Stimulated activated CD4-positive, alpha-beta T cell treated with anti-CD3 and anti-CD28 coated beads, Interleukin-4, amount 100 ng/mL, for 1 hour (primary cell): ENCODE data around the gene ACP3.
"Not testable (repeated sequence)": the region's sequence is repeated elsewhere in the genome, so short reads cannot be mapped to it uniquely, and the experiment has no call there.

Experiments
- DNase-seq: peaks from one replicate; pipeline ENCODE4 v3.0.0-alpha.2; 2020

Gene ACP3

GRCh38 chr3:132368515-132368914 is 51.3 kb downstream of the ACP3 start:
- no peak for DNase-seq

GRCh38 chr3:132368962-132369361 is 51.8 kb downstream of the ACP3 start:
- DNase-seq, result no peak

GRCh38 chr3:132376945-132377354 is 59.7 kb downstream of the ACP3 start:
- DNase-seq, result not testable (repeated sequence)

GRCh38 chr3:132378048-132378762 is 61.0 kb downstream of the ACP3 start:
- DNase-seq, result no peak

- DNase-seq, result no peak
Observed at GRCh38 chr3:132378846-132379245, 61.6 kb downstream of the ACP3 start.

- no peak for DNase-seq
Observed at GRCh38 chr3:132380920-132381319, 63.7 kb downstream of the ACP3 start.

- no peak for DNase-seq
Observed at GRCh38 chr3:132381348-132381944, 64.2 kb downstream of the ACP3 start.

GRCh38 chr3:132382267-132382666 is 65.1 kb downstream of the ACP3 start:
- no peak for DNase-seq

GRCh38 chr3:132382688-132383194 is 65.5 kb downstream of the ACP3 start:
- DNase-seq, result no peak

- no peak for DNase-seq
Observed at GRCh38 chr3:132386259-132386658, 69.1 kb downstream of the ACP3 start.

GRCh38 chr3:132392675-132393074 is 75.5 kb downstream of the ACP3 start:
- not testable (repeated sequence) for DNase-seq

GRCh38 chr3:132394320-132394719 is 77.1 kb downstream of the ACP3 start:
- DNase-seq, result no peak

GRCh38 chr3:132395126-132395525 is 77.9 kb downstream of the ACP3 start:
- DNase-seq, result no peak

GRCh38 chr3:132396255-132396654 is 79.0 kb downstream of the ACP3 start:
- no peak for DNase-seq

- DNase-seq, result not testable (repeated sequence)
Observed at GRCh38 chr3:132396776-132397175, 79.6 kb downstream of the ACP3 start.

- no peak for DNase-seq
Observed at GRCh38 chr3:132399054-132399929, 82.1 kb downstream of the ACP3 start.

- no peak for DNase-seq
Observed at GRCh38 chr3:132401255-132401654, 84.0 kb downstream of the ACP3 start.

- no peak for DNase-seq
Observed at GRCh38 chr3:132404276-132404675, 87.1 kb downstream of the ACP3 start.

- DNase-seq, result no peak
Observed at GRCh38 chr3:132405188-132405587, 88.0 kb downstream of the ACP3 start.

- no peak for DNase-seq
Observed at GRCh38 chr3:132405609-132406299, 88.5 kb downstream of the ACP3 start.

- no peak for DNase-seq
Observed at GRCh38 chr3:132406587-132406986, 89.4 kb downstream of the ACP3 start.

GRCh38 chr3:132407025-132407424 is 89.8 kb downstream of the ACP3 start:
- no peak for DNase-seq
